Measurements from ENCODE around the gene C2CD4D.
"Not testable (repeated sequence)": the region's sequence is repeated elsewhere in the genome, so short reads cannot be mapped to it uniquely, and the experiment has no call there.

Gene C2CD4D

DNA sequence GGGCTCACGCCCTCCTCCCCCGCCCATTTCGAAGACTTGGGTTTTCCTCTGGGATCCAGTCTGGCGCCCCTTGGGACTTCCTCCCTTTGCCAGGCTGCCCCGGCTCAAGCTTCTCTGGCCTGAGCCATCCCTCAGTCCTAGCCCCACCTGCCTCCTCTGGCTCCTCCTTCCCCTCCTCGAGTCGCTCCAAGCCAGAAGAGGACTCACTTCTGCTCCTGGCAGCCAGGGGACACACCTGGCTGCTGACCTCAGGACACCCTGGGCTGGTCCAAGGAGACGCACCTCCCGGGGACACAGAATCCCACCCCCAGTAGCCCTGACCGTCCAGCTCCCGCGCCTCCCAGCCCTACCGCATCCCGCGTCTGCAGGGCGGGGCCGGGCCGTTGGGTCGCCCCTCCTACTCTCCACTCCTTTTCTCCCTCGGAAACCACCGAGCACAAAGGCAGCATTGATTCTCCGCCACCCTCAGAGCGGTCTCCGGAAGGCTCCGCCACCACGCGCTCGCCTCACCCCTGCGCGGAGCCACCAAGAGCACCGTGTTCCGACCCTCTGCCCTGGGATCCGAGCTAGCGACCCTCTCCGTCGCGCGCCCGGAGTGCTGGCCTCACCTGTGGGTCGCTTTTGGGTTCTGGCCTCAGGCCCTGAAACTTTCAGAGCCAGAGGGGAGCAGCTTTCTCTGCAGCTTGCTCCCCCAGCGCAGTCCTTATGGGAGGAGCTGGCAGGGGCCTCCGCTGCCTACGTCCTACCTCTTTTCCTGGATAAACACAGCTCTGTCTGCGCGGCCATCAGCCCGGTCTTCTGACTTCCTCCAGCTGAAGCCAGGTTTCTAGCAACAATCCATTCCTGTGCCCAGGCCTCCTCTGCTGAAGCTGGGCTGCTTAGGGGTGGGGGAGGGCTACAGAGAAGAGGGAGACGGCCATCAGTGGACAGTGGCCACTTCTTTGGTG, at the start of gene C2CD4D:
Gene C2CD4D (minus strand): TSS at position 364 of the 947 bp plus-strand sequence. CDS start 831 bp downstream, outside the sequence.
- DNase-seq (ENCODE audit: low spot score) = peak; percentile 71

DNA sequence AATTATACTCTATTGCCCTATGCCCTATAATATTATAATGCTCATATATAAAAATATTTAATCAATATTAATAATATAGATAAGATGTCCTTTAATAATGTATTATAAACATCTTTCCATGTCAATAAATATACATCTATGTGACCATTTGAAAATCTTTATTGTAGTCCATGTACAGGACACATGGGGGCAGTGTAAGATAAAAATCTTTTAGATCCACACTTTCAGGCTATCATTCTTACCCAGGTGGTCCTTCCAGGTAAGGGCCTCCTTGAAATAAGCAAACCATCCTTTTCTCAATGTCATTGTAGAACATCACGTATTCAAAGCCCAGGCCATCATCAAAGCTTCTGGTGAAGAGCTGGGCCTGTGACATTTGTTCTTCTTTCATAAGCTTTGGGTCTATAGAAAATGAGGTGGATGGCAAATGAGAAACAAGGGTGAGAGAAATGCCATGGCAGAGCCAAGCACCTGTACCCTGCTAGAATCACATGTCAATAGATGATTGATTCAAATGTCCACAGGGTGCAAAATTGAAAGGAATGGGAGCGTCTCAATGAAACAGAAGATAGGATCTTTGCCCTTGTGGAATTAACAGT, 49.5 kb upstream of the C2CD4D start:
- DNase-seq (ENCODE audit: low spot score) = no peak

DNA sequence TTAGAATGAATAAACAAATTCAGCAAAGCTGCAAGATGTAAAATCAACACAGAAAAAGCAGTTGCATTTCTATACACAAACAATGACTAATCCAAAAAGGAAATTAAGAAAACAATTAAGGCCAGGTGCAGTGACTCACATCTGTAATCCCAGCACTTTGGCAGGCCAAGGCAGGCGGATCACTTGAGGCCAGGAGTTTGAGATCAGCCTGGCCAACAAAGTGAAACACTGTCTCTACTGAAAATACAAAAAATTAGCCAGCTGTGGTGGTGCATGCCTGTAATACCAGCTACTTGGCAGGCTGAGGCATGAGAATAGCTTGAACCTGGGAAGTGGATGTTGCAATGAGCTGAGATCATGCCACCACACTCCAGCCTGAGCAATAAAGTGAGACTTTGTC, 47.4 kb upstream of the C2CD4D start:
- no peak for DNase-seq (ENCODE audit: low spot score)

DNA sequence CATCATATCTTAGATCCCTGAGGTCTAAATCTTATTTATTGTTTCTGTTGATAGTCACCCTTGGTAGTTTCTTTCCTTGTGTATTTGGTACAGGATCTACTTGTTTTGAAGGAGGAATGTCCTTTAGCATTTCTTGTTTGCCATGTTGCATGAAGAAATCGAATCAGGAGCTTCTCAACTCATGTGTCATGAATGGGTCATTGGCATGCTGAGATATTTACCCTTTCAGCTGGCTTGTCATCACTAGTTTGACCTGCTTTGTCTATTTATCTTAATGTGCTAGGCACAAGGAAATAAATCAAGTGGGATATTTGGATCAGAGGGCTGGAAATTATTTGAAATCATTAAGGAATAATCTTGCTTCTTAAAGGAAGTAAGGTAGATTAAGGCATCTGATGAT, 45.9 kb upstream of the C2CD4D start:
- no peak for DNase-seq (ENCODE audit: low spot score)

DNA sequence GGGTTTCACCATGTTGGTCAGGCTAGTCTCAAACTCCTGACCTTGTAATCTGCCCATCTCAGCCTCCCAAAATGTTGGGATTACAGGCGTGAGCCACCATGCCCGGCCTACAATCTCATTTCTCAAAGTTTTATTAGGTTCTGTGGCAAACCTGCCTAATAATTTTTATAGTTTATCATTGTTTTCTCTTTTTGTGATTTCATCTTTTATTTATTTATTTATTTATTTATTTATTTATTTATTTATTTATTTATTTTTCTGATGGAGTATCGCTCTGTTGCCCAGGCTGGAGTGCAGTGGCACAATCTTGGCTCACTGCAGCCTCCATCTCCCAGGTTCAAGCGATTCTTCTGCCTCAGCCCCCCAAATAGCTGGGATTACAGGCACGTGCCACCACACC, 45.3 kb upstream of the C2CD4D start:
- not testable (repeated sequence) for DNase-seq (ENCODE audit: low spot score)

DNA sequence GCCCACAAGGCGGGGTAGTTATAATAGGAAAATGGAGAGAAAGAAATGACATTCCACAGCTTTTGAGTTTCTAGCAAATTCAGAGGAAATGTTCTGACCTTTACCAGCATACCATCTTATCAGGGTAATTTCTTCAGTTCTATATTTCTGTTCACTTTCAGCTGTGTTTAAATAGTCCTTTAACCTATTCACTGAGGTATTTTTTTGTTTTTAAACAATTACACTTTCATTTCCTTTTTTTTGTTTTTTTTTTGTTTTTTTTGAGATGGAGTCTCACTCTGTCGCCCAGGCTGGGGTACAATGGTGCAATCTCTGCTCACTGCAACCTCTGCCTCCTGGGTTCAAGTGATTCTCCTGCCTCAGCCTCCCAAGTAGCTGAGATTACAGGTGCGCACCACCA, 44.8 kb upstream of the C2CD4D start:
- DNase-seq (ENCODE audit: low spot score) = not testable (repeated sequence)

DNA sequence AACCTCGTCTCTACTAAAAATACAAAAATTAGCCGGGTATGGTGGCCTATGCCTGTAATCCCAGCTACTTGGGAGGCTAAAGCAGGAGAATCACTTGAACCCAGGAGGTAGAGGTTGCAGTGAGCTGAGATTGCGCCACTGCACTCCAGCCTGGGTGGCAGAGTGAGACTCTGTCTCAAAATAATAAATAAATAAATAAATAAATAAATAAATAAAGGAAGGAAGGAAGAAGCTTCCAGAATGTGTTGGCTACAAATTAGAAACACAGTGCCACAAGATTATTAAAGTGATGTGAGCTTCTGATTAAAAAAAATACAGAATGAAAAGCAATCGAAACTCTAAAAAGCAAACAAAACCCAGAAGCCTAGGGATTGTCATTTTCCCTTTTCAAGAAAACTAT, 44.3 kb upstream of the C2CD4D start:
- DNase-seq (ENCODE audit: low spot score) = not testable (repeated sequence)

DNA sequence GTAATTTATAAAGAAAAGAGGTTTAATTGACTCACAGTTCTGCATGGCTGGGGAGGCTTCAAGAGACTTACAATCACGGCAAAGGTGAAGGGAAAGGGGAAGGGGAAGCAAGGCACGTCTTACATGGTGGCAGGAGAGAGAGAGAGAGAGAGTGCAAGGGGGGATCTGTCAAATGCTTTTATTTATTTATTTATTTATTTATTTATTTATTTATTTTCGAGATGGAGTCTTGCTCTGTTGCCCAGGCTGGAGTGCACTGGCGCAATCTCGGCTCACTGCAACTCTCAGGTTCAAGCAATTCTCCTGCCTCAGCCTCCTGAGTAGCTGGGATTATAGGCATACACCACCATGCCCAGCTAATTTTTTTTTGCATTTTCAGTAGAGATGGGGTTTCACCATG, 43.3 kb upstream of the C2CD4D start:
- DNase-seq (ENCODE audit: low spot score) = not testable (repeated sequence)

DNA sequence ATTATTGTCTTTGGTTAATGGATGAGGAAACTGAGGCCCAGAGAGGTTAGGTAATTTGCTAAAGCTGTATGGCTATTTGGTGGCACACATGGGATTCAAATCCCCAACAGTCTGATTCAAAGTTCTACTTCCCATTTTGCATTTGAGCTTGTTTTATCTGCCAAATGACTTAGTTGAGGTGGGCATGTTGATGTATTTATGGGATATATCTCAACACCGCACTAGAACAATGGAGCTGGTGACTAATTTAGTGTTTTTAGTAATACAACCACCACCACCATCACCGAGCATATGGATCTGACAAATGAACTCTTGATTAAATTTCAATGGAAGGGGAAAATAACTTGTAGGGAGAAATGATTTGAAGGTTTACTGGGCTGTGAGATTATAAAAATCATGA, 42.8 kb upstream of the C2CD4D start:
- DNase-seq (ENCODE audit: low spot score) = no peak

DNA sequence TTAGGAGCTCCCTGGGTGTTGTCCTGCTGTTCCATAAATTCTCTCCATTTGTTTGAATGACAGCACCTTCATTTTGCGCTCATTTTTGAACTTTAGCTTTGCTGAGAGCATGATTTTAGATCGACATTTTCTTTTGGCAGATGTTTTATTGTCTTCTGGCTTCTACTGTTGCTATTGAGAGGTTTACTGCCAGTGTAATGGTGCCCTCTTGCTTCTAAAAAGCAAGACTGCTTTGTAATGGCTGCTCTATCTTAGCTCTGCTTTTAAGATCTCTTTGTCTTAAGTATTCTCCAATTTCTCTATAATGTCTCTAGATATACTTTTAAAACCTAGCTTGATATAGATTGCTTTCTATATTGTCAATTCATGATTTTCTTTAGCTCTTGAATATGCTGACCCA, 41.9 kb upstream of the C2CD4D start:
- no peak for DNase-seq (ENCODE audit: low spot score)

DNA sequence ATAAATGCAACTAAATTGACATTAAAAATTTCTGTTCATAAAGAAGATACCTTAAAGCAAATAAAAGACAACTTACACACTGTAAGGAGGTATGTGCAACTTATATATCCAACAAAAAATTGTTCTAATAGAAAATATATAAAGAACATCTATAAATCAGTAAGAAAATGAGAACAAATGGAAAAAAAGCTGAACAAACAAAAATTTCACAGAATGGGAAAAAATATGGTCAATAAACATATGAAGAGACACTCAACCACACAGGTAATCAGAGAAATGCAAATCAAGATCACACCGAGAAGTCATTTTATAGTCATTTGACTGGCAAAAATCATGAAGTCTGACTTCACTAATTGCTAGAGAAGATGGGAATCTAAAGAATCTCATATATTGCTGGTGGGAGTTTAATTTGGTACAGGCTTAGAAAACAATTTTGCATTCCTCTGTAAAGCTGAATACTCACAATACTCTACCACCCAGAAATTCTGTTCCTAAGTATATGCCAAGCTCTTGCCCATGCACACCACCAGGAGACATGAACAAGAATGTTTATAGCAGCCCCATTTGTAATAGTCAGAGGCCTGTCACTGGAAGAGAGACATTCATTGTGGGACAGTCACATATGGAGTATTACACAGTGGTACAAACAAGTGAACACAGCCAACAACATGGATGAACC, 35.9 kb upstream of the C2CD4D start:
- no peak for DNase-seq (ENCODE audit: low spot score)

DNA sequence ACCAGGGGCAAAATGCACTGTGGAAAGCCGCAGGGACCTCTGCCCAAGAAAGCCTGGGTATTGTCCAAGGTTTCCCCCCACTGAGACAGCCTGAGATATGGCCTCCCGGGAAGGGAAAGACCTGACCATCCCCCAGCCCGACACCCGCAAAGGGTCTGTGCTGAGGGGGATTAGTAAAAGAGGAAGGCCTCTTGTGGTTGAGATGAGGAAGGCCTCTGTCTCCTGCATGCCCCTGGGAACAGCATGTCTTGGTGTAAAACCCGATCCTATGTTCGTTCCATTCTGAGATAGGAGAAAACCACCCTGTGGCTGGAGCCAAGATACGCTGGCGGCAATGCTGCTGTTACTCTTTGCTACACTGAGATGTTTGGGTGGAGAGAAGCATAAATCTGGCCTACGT, 33.2 kb upstream of the C2CD4D start:
- DNase-seq (ENCODE audit: low spot score) = not testable (repeated sequence)

DNA sequence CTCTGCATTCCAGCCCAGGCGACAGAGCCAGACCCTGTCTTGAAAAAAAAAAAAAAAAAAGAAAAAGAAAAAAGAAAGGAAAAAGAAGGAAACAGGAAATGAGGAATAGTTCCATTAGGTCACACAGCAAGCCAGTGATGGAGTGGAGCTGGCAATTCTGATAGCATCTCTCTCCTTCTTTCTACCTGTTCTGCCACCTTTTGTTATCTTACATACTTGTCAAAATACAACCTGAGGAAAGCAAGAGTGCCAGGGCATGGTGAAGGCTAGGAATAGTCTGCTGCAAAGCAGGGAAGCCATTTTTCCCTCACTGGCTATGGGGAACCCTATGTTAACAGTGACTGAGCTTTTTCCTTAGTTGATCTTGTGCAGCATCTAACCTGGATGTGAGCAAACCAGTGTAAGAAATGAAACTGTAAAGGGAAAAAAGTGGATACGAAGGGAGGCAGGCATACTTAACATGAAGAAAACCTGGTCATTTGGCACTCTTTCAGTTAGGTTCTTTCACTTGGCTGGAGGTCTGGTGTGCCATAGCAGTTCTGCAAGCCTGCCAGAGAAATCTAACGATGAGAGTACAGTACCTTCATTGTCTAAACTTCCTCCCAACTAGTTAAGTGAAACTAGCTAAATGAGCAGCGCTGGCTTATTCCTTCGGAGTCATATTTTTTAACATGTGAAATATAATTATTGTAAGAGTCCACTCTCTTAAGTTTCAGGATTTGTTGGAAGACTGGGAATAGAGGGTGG, 31.8 kb upstream of the C2CD4D start:
- DNase-seq (ENCODE audit: low spot score) = no peak

DNA sequence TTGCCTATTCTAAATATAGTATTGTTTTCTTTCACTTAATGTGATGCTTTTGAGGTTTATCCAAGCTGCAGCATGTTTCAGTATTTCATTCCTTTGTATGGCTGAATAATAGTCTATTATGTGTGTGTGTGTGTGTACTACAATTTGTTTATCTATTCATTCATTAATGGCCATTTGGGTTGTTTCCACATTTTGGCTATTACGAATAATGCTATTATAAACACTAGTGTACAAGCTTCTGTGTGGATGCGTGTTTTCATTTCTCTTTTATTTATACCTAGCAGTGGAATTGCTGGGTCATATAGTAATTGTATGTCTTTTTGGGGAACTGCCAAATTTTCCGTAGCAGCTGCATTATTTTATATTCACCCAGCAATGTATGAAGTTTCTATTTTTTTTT, 28.9 kb upstream of the C2CD4D start:
- DNase-seq (ENCODE audit: low spot score) = no peak

DNA sequence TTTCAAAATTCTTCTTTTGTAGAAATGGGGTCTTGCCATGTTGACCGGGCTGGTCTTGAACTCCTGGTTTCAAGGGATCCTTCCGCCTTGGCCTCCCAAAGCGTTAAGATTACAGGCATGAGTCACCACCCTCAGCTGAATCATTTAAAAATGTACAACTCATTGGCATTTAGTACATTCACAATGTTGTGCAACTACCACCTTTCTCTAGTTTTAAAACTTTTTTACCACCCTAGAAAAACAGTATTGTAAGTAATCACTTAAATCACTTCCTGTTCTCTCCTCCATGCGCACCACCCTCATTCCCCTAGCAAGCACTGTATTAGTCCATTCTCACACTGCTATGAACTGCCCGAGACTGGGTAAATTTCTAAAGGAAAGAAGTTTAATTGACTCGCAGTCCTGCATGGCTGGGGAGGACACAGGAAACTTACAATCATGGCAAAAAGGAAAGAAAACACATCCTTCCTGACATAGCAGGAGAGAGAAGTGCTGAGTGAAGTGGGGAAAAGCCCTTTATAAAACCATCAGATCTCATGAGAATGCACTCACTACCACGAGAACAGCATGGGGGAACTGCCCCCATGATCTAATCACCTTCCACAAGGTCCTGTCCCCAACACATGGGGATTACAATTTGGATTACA, 28.3 kb upstream of the C2CD4D start:
- DNase-seq (ENCODE audit: low spot score) = no peak

DNA sequence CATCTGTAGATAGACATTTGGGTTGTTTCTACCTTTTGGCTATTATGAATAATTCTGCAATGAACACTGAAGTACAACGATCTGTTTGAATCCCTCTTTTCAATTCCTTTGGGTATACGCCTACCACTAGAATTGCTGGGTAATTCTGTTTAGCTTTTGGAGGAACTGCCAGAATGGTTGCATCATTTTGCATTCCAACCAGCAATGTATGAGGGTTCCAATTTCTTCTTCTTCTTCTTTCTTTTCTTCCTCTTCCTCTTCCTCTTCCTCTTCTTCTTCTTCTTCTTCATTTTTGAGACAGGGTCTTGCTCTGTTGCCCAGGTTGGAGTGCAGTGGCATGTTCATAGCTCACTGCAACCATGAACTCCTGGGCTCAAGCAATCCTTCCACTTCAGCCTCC, 27.7 kb upstream of the C2CD4D start:
- no peak for DNase-seq (ENCODE audit: low spot score)

DNA sequence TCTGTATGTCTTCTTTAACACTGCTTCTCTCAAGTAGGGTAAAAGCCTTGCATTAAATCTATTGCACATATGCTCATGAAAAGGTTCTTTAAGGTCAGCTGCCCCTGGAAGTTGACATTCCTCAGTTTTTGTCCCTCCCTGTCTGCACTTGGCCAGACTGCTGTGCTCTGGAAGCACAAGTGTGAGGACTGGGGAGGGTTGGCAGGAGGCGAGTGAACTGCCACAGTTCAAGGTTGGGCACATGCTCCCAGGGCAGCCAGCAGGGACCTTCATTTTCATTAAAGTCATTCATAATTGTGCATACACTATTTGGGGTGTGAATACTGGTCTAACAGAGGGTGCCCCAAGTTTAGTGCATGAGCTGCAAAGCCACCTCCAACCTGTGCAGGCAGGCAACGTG, 24.8 kb upstream of the C2CD4D start:
- DNase-seq (ENCODE audit: low spot score) = no peak

DNA sequence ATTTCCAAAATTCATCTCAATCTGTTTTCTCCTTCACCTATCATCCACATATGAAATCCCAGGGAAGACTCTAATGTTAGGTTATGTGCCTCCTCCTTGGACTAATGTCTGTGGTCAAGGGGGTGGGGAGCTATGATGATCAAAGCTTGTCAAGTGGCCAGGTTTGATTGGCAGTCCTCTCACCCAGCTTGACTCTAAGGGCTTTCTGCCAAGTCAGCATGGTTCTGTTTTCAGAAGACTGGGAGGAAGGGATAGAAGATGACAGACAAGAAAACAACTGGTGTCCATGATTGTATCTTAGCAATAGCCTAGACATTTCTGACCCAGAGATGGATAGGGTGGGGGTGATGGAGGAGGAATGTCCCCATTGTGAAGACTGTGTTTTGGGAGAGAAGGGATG, 23.0 kb upstream of the C2CD4D start:
- DNase-seq (ENCODE audit: low spot score) = no peak

DNA sequence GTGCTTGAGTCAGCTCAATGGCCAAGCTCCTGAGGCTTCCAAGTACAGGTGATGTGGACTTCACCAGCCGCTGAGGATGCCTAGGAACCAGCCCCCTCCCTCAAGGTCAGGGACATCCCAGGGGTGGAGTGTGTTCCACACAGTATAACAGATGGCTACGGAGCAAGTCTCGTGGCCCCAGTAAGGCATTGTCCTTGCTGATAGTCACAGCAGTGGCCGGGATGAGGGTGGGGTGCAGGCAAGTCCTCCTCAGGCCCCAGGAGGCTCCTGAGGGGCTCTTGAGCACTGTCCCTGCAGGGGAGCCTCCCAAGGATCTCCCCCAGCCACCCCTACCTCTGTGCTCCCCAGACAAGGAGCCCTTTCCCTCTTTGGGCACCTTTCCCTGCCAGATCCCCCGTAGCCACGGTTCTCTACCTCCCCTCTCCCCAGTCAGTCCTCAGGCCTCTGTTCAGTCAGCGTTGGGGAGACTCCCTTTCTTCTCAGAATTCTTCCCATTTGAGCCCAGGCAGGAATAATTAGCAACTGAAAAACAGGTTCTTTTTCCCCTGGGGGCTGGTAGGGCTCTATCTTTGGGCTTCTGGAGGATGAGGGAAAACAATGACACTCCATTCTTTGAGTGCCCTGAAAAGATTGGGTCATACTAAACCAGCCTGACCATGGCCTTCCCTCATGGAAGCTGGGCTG, 21.0 kb upstream of the C2CD4D start:
- no peak for DNase-seq (ENCODE audit: low spot score)

DNA sequence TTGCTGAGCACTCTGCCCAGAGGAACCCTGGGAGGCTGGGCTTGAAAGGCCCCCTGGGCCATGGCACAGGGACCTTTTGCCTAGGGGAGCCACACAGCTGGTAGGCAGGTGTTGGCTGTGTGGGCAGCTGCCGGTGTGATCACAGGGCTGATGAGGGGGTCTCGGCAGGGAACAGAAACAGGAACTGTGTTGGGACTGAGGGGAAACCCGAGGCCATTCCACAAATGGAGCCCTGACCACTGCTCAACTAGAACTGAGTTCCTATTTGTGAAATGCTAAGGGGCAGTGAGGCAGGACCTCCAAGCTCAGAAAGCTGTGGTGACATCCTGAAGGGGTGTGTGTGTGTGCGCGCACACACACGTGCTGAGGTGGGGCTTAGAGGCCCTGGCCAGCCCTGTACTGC, 20.3 kb upstream of the C2CD4D start:
- no peak for DNase-seq (ENCODE audit: low spot score)

Data from D341Med (cell line).